Activated CD4-positive, CD25-positive, alpha-beta regulatory T cell treated with anti-CD3 and anti-CD28 coated beads, Interleukin-2, amount 50 U/mL, for 72 hours (primary cell): ENCODE measurements around the gene TRPM2.

Experiments used
- DNase-seq: peaks from one replicate; pipeline ENCODE4 v3.0.0; 2021

The TRPM2 gene

GRCh38 chr21:44418108-44418875 is 64.9 kb downstream of the TRPM2 start:
- peak; percentile 27 for DNase-seq

- DNase-seq, result no peak
Measured at GRCh38 chr21:44418876-44419230, 65.4 kb downstream of the TRPM2 start.

GRCh38 chr21:44419679-44420078 is 66.3 kb downstream of the TRPM2 start:
- no peak for DNase-seq

GRCh38 chr21:44420416-44421205 is 67.2 kb downstream of the TRPM2 start:
- DNase-seq, result peak; percentile 21

- DNase-seq, result peak; percentile 23
Measured at GRCh38 chr21:44421901-44422840, 68.8 kb downstream of the TRPM2 start.

DNA sequence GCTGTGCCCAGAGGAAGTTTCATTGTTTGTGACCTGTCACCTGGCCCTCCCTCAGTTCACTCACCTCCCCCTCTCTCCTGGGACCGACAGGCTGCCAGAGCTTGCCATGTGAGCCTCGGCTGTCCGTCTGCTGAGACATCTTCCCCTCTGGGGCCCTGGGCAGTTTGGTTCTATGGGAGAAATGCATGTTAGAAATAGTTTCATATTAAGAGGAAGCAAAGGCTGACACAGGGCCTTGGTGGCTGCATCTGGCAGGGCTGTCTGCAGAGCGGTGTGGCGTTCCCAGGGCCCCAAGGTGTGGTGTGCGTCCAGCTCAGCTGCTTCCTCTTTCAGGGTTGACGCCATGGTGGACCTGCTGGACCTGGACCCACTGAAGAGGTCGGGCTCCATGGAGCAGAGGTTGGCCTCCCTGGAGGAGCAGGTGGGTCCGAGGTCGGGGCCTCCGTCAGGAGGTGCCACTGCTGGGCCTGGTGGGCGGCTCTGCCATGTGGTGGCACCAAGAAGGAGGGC is 69.9 kb downstream of the TRPM2 start:
- DNase-seq, result peak; percentile 18

GRCh38 chr21:44423941-44424607 is 70.7 kb downstream of the TRPM2 start:
- DNase-seq, result peak; percentile 8

GRCh38 chr21:44424608-44425306 is 71.3 kb downstream of the TRPM2 start:
- DNase-seq, result peak; percentile 28

GRCh38 chr21:44425307-44425894 is 72.0 kb downstream of the TRPM2 start:
- peak; percentile 30 for DNase-seq

- peak; percentile 22 for DNase-seq
Measured at GRCh38 chr21:44425895-44426662, 72.7 kb downstream of the TRPM2 start.

DNA sequence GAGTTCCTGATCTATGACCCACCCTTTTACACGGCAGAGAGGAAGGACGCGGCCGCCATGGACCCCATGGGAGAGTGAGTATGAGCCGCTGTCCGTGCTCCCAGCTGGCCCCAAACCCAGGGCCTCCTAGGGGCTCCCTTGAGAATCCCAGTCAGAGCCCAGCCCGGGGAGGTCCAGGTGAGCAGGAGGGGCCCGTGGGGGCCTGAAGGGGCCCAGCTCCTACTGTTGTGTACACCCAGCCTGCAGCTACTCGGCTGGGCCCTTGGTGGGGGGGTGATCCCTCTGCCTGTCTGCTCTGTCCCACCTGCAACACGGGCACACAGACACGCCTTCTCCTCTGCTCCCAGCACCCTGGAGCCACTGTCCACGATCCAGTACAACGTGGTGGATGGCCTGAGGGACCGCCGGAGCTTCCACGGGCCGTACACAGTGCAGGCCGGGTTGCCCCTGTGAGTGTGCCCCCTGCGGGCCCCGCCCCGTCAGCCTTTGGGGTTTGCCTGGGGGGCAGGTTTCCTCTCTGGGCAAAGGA is 73.3 kb downstream of the TRPM2 start:
- DNase-seq, result peak; percentile 18

DNA sequence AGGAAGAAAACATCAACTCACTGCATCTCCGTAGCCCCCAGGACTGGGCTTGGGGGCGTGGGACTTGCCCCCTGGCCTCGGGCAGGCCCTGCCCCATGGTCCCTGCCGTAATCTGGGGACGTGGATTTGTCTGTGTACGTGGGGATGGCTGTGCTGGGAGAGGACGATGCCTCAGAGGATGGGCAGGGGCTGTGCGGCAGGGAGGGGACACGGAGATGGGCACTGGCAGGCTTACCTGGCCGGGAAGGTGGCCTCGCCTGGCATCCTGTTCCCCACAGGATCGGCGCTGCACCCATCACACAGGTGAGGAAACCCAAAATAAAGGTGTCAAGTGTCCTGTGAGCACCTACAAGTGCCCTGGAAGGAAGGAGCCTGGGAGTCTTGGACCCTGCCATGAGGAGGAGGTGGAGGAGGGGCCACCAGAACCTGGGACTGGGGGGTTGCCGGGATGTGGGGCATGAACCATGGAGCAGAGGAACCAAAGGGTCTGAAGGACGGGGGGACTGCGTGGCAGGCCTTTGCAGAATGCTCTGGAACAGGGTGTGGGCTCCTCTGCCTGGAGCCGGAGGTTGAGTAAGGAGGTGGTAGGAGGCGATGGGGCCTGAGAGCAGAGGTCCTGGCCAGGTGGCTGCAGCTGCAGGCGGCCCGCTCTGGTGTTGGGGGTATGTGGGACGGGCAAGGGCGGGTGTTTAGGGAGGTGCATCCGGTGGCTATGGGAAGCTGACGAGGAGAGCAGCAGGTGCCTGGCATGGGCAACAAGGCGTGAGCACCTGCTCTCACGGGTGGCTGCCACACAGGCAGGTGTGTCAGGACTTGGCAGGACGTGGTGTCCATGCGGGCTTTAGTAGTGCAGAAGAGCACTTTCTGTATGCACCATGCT is 74.1 kb downstream of the TRPM2 start:
- DNase-seq, result peak; percentile 27

DNA sequence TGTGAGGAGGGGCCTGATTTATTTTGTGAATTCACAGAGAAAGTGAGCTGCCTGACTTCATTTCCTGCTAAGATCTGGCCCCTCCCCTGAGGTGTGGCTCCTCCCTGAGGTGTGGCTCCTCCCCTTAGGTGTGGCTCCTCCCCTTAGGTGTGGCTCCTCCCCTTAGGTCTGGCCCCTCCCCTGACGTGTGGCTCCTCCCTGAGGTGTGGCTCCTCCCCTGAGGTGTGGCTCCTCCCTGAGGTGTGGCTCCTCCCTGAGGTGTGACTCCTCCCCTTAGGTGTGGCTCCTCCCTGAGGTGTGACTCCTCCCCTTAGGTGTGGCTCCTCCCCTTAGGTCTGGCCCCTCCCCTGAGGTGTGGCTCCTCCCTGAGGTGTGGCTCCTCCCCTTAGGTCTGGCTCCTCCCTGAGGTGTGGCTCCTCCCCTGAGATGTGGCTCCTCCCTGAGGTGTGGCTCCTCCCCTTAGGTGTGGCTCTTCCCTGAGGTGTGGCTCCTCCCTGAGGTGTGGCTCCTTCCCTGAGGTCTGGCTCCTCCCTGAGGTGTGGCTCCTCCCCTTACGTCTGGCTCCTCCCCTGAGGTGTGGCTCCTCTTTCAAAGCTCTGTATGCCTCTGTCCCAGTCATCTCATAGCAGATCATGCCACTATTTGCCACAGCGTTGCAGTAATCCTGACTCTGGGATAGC is 75.0 kb downstream of the TRPM2 start:
- peak; percentile 60 for DNase-seq

DNA sequence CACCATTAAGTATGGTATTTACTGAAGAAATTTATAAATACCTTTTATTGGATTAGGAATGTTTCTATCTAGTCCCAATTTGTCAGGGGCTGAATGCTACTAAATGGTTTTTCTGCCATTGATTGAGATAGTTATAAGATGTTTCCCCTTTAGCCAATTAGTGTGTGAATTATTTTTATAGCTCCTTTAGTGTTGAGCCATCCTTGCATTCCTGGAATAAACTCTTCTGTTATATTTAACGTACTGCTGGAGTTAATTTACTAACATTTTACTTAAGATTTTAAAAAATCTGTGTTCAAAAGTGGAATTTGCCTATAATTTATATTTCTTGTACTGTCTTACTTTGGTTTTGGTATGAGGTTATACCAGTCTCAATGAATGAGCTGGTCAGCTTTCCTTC is 76.5 kb downstream of the TRPM2 start:
- DNase-seq, result no peak

- peak; percentile 9 for DNase-seq
Measured at GRCh38 chr21:44431300-44431699, 77.9 kb downstream of the TRPM2 start.

DNA sequence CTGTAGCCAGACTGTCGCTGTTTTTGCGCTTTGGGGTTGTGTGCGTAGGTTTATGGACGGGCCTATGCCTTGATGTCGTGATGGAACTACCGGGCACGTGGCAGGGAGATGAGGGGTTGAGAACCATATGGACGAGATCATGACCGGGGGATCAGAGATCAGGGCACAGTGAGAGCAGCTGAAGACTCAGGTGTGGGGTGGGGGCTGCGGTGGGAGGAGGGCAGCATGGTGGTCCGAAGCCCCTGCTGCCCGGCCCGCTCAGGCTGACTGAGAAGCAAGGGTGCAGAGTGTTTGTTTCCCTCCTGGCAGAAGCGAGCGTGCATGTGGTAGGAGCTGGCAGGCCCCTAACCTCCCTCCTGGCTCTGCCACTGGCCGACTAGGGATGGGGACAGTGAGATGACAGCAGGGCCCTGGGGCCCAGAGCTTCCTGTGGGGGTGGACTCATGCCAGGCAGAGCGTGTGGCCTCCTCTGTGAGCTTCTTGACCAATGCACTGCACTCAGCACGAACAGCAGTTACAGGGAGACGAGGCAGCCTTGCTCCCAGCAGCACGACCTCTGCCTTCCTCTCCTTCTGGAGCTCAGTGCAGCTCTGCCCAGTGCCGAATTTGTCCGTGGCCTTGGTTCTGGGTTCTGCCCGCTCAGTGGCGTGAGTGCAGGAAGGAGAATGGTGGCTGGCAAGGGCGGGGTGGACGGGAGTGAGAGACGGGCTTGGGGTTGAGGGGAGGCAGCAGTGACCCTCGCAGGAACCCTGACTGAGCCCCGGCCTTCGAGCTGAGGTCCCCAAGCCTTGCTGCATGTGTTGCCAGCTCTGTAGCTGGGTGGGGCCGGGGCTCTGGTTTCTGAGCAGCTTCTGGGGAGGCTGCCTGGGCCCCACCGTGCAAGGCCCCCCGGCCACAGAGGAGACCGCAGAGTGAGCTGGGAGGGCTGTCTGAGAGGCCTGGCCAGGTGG is 79.7 kb downstream of the TRPM2 start:
- peak; percentile 17 for DNase-seq
